HCT116 (cell line): ENCODE measurements around the gene TMEM254. TPM values are rescaled to one million over a fixed set of nuclear protein-coding genes. Genes with fewer than 3 reads are reported as not detected.

ENCODE experiments used
- ATAC-seq: fragments of 200-7000 bp; cut with Tn5 transposase; 2 replicates; pipeline ENCODE4 v1.9.1; 2020; ENCODE audit warnings: mild to moderate bottlenecking, moderate library complexity
- BruUV-seq: library from RNA; stranded (reverse); fragments of 400-500 nt; replicated peaks from 2 replicates; lab custom pipeline; 2021; lab: Mats Ljungman, UMichigan
- CTCF ChIA-PET: fragments of 300-600 bp; sonication (Branson Sonifier 250); formaldehyde crosslinking; loops from one replicate; lab custom pipeline; 2021; ENCODE audit warnings: antibody characterized with exemption; lab: Charles Lee
- POLR2A ChIA-PET: fragments of 300-600, 350-600 bp; sonication (Branson Sonifier 250); formaldehyde crosslinking; loops from one replicate; lab custom pipeline; 2021; ENCODE audit warnings: antibody characterized with exemption; lab: Charles Lee
- RAD21 ChIA-PET, 2 experiments: fragments of 300-600 bp; sonication (Branson Sonifier 250); formaldehyde crosslinking; loops; one replicate each; lab custom pipeline; 2023; ENCODE audit warnings: low total read pairs in 2 of 2; ENCODE audit not compliant: uncharacterized antibody in 2 of 2, unreplicated experiment in 2 of 2, low non-redundant PET in 1 of 2; lab: Charles Lee
- DNase-seq: peaks from one replicate; pipeline ENCODE4 v3.0.0-alpha.2; 2010; ENCODE audit warnings: low read depth, low spot score
- H2AFZ ChIP-seq: fragments of 200-600 bp; shearing (Covaris generic), sonication (generic); 2 replicates; pipeline ENCODE4 v1.6.1; 2017; ENCODE audit warnings: low read depth, mixed run types, mixed read lengths, antibody characterized with exemption, low read length; ENCODE audit not compliant: poor library complexity, severe bottlenecking
- H3K27ac ChIP-seq: 2 replicates; pipeline ENCODE4 v1.5.1; 2012; ENCODE audit warnings: low read depth, low read length
- H3K27me3 ChIP-seq: fragments of 200-600 bp; sonication (generic); 2 replicates; pipeline ENCODE4 v1.6.1; 2016; ENCODE audit warnings: mixed run types, low read length, mixed read lengths; ENCODE audit not compliant: insufficient read depth
- H3K36me3 ChIP-seq, 2 experiments: fragments of 200-500 bp in 1 of 2; fragments of 200-600 bp in 1 of 2; sonication (Bioruptor generic) in 1 of 2; sonication (generic) in 1 of 2; 2 replicates each; pipeline versions ENCODE4 v1.5.1 to v1.6.1; 2014 to 2016; ENCODE audit warnings: low read length in 2 of 2, inconsistent platforms in 1 of 2, mixed read lengths in 1 of 2, mixed run types in 1 of 2; ENCODE audit not compliant: insufficient read depth in 2 of 2, control insufficient read depth in 1 of 2
- H3K4me1 ChIP-seq, 2 experiments: fragments of 200-600 bp in 1 of 2; sonication (generic) in 1 of 2; 2 replicates each; pipeline versions ENCODE4 v1.5.1 to v1.6.1; 2012 to 2017; ENCODE audit warnings: low read length in 2 of 2, inconsistent platforms in 1 of 2, mild to moderate bottlenecking in 1 of 2, mixed read lengths in 1 of 2, mixed run types in 1 of 2, moderate library complexity in 1 of 2; ENCODE audit not compliant: insufficient read depth in 2 of 2, control insufficient read depth in 1 of 2
- H3K4me2 ChIP-seq: fragments of 200-600 bp; sonication (generic); 2 replicates; pipeline ENCODE4 v1.6.1; 2017; ENCODE audit warnings: mixed run types, low read length, mixed read lengths
- H3K4me3 ChIP-seq, 2 experiments: fragments of 200-600 bp in 1 of 2; sonication (generic) in 1 of 2; replicated peaks in 1 of 2; 2 replicates each; pipeline ENCODE4 v1.5.1; 2011 to 2016; ENCODE audit warnings: low read length in 2 of 2, control low read depth in 1 of 2, low read depth in 1 of 2, mild to moderate bottlenecking in 1 of 2, mixed read lengths in 1 of 2, mixed run types in 1 of 2
- H3K79me2 ChIP-seq: fragments of 200-600 bp; sonication (generic); 2 replicates; pipeline ENCODE4 v1.6.1; 2017; ENCODE audit warnings: mild to moderate bottlenecking, mixed run types, low read length, moderate library complexity, mixed read lengths; ENCODE audit not compliant: insufficient read depth
- H3K9ac ChIP-seq: fragments of 200-600 bp; sonication (generic); 2 replicates; pipeline ENCODE4 v1.6.1; 2016; ENCODE audit warnings: low read length, mixed read lengths
- H3K9me2 ChIP-seq: fragments of 200-600 bp; sonication (generic), shearing (Covaris generic); 2 replicates; pipeline ENCODE4 v1.6.1; 2017; ENCODE audit warnings: mixed run types, mild to moderate bottlenecking, moderate library complexity; ENCODE audit not compliant: insufficient read depth
- H3K9me3 ChIP-seq, 2 experiments: fragments of 200-500 bp in 1 of 2; fragments of 200-600 bp in 1 of 2; sonication (Bioruptor generic) in 1 of 2; sonication (generic) in 1 of 2; 2 replicates each; pipeline ENCODE4 v1.6.1; 2014 to 2017; ENCODE audit warnings: low read length in 2 of 2, mixed read lengths in 2 of 2, inconsistent platforms in 1 of 2, low read depth in 1 of 2, mild to moderate bottlenecking in 1 of 2, mixed run types in 1 of 2, moderate library complexity in 1 of 2; ENCODE audit not compliant: control insufficient read depth in 1 of 2, insufficient read depth in 1 of 2
- H4K20me1 ChIP-seq: fragments of 200-600 bp; sonication (generic), shearing (Covaris generic); 2 replicates; pipeline ENCODE4 v1.6.1; 2017; ENCODE audit warnings: mixed run types, mild to moderate bottlenecking, moderate library complexity; ENCODE audit not compliant: insufficient read depth
- ATF3 ChIP-seq: IDR thresholded peaks from 2 replicates; pipeline ENCODE4 v1.6.1; 2012
- CBX3 ChIP-seq: IDR thresholded peaks from 2 replicates; pipeline ENCODE4 v1.6.1; 2012; ENCODE audit warnings: low read depth
- CTCF ChIP-seq, 3 experiments: fragments of 200-600 bp in 1 of 3; sonication (generic) in 1 of 3; IDR thresholded peaks in 2 of 3; conservative IDR thresholded peaks in 1 of 3; 2 replicates each; pipeline ENCODE4 v1.5.1; 2012 to 2017; ENCODE audit warnings: low read depth in 2 of 3, low read length in 2 of 3, antibody characterized with exemption in 1 of 3, borderline replicate concordance in 1 of 3, control low read depth in 1 of 3, mild to moderate bottlenecking in 1 of 3, mixed read lengths in 1 of 3, mixed run types in 1 of 3, moderate library complexity in 1 of 3; ENCODE audit not compliant: insufficient read depth in 1 of 3
- EGR1 ChIP-seq: IDR thresholded peaks from 2 replicates; pipeline ENCODE4 v1.6.1; 2012; ENCODE audit warnings: low read depth
- EZH2 ChIP-seq: fragments of 200-600 bp; sonication (generic); IDR thresholded peaks from 2 replicates; pipeline ENCODE4 v1.6.1; 2017; ENCODE audit warnings: antibody characterized with exemption, mixed run types
- EZH2phosphoT487 ChIP-seq: fragments of 200-600 bp; IDR thresholded peaks from 2 replicates; pipeline ENCODE4 v1.6.1; 2018; ENCODE audit warnings: antibody characterized with exemption, borderline replicate concordance
- FOSL1 ChIP-seq: IDR thresholded peaks from 2 replicates; pipeline ENCODE4 v1.6.1; 2012; ENCODE audit warnings: low read depth
- JUND ChIP-seq: IDR thresholded peaks from 2 replicates; pipeline ENCODE4 v1.6.1; 2012
- MAX ChIP-seq: IDR thresholded peaks from 2 replicates; pipeline ENCODE4 v1.6.1; 2012
- POLR2A ChIP-seq: IDR thresholded peaks from 2 replicates; pipeline ENCODE4 v1.7.0; 2011; ENCODE audit warnings: borderline replicate concordance; ENCODE audit not compliant: insufficient read depth, insufficient read length; ENCODE audit errors: extremely low read depth
- POLR2AphosphoS5 ChIP-seq: IDR thresholded peaks from 2 replicates; pipeline ENCODE4 v1.6.1; 2011; ENCODE audit warnings: mild to moderate bottlenecking, low read depth, low read length, moderate library complexity
- RAD21 ChIP-seq: IDR thresholded peaks from 2 replicates; pipeline ENCODE4 v1.6.1; 2012; ENCODE audit warnings: low read depth, mild to moderate bottlenecking
- SIN3A ChIP-seq: IDR thresholded peaks from 2 replicates; pipeline ENCODE4 v1.6.1; 2012; ENCODE audit warnings: low read depth
- SP1 ChIP-seq: IDR thresholded peaks from 2 replicates; pipeline ENCODE4 v1.6.1; 2012; ENCODE audit warnings: low read depth
- SRF ChIP-seq: IDR thresholded peaks from 2 replicates; pipeline ENCODE4 v1.6.1; 2012; ENCODE audit warnings: low read depth
- TCF7L2 ChIP-seq: IDR thresholded peaks from 2 replicates; pipeline ENCODE4 v1.7.0; 2011; ENCODE audit warnings: borderline replicate concordance, inconsistent platforms; ENCODE audit not compliant: insufficient read depth, insufficient read length; ENCODE audit errors: extremely low read depth
- YY1 ChIP-seq: IDR thresholded peaks from 2 replicates; pipeline ENCODE4 v1.6.1; 2011; ENCODE audit warnings: low read length, low read depth, moderate library complexity, mild to moderate bottlenecking; ENCODE audit not compliant: insufficient replicate concordance; ENCODE audit errors: extremely low read depth
- ZBTB33 ChIP-seq: IDR thresholded peaks from 2 replicates; pipeline ENCODE4 v1.6.1; 2011; ENCODE audit warnings: mild to moderate bottlenecking, low read length, moderate library complexity; ENCODE audit not compliant: insufficient replicate concordance; ENCODE audit errors: extremely low read depth
- ZFX ChIP-seq: fragments of 450-650 bp; IDR thresholded peaks from 2 replicates; pipeline ENCODE4 v1.6.1; 2017
- ZNF274 ChIP-seq: fragments of 200-500 bp; sonication (Bioruptor generic); IDR thresholded peaks from 2 replicates; pipeline ENCODE4 v1.6.1; 2014; ENCODE audit warnings: mild to moderate bottlenecking, low read depth, low read length, inconsistent platforms
- intact Hi-C: fragments of 100-400 bp; cut with micrococcal nuclease; formaldehyde crosslinking; loops from 2 replicates; pipeline ENCODE4 v1.10.0; 2022
- total RNA-seq: library from RNA; stranded (reverse); gene quantifications from one replicate; pipeline ENCODE4 v1.2.1, GENCODE V29; 2021; ENCODE audit not compliant: unreplicated experiment

The TMEM254 gene
- total RNA-seq, 1 experiment from 2014 or later: 12.1 TPM

GRCh38 chr10:80131499-80131901 is 53.0 kb downstream of the TMEM254 start:
- POLR2A ChIA-PET: no interaction called here
- intact Hi-C loops: no loop called here
- RAD21 ChIA-PET: no interaction called here
- H4K20me1 ChIP-seq: no peaks in the 10 kb centered on the region
- H3K36me3 ChIP-seq: no peaks in the 10 kb centered on the region
- no peak overlapping the region for H3K4me3 ChIP-seq
- DNase-seq: no peak
- BruUV-seq: no TSS peak
- no peak overlapping the region for H3K9ac ChIP-seq
- H2AFZ ChIP-seq: no peak overlapping the region
- ATAC-seq: no peak
- CTCF ChIA-PET: interaction anchor here (2.2 to 2.4 kb wide), 2 partner anchors 14 to 73 kb away, joined by 11 to 14 read pairs; no protein-coding TSS in a partner anchor
- no peaks in the 10 kb centered on the region for H3K79me2 ChIP-seq
- no peaks in the 10 kb centered on the region for H3K9me2 ChIP-seq
- H3K4me2 ChIP-seq: no peak overlapping the region
- no peak overlapping the region for H3K27ac ChIP-seq
- peaks cover 2 to 5% of the 10 kb centered on the region in 2 experiments; a peak in 2 of 4 replicates for H3K4me1 ChIP-seq
- H3K27me3 ChIP-seq: no peaks in the 10 kb centered on the region
- TF ChIP-seq JUND (no peak), SIN3A (no peak), CTCF (IDR thresholded peaks at IDR 0.05 in 2 of 3, conservative IDR thresholded peaks at IDR 0.05 in 1 of 3; ENCODE audit: borderline replicate concordance in 1 of 3, insufficient read depth in 1 of 3, low read depth in 2 of 3, low read length in 2 of 3) (no peak), SRF (no peak), EZH2 (no peak), SP1 (no peak), ZNF274 (no peak), POLR2AphosphoS5 (no peak), TCF7L2 (no peak), ZBTB33 (no peak), ATF3 (no peak), CBX3 (no peak), EZH2phosphoT487 (no peak), RAD21 (no peak), POLR2A (no peak), MAX (no peak), EGR1 (no peak), ZFX (no peak), YY1 (no peak), FOSL1 (no peak)
- no peaks in the 10 kb centered on the region for H3K9me3 ChIP-seq
